ENCODE data around the gene NME7.

DNA sequence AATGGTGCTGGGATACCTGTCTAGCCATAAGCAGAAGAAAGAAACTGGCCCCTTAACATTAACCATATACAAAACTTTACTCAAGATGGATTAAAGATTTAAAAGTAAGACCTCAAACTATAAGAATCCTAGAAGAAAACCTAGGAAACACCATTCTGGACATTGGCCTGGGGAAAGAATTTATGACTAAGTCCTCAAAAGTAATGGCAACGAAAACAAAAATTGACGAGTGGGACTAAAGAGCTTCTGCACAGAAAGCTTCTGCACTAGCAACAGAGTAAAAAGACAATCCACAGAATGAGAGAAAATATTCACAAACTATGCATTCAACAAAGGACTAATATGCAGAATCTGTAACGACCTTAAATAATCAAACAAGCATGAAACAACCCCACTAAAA, 66.7 kb downstream of the NME7 start:
- TF ChIP-seq, protein P1, sequence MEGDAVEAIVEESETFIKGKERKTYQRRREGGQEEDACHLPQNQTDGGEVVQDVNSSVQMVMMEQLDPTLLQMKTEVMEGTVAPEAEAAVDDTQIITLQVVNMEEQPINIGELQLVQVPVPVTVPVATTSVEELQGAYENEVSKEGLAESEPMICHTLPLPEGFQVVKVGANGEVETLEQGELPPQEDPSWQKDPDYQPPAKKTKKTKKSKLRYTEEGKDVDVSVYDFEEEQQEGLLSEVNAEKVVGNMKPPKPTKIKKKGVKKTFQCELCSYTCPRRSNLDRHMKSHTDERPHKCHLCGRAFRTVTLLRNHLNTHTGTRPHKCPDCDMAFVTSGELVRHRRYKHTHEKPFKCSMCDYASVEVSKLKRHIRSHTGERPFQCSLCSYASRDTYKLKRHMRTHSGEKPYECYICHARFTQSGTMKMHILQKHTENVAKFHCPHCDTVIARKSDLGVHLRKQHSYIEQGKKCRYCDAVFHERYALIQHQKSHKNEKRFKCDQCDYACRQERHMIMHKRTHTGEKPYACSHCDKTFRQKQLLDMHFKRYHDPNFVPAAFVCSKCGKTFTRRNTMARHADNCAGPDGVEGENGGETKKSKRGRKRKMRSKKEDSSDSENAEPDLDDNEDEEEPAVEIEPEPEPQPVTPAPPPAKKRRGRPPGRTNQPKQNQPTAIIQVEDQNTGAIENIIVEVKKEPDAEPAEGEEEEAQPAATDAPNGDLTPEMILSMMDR (IDR thresholded peaks at IDR 0.05) = no peak
- TF ChIP-seq POLR2A (IDR thresholded peaks at IDR 0.05) = no peak
